ENCODE results near the gene MMP15.
"Not testable (repeated sequence)": the region's sequence is repeated elsewhere in the genome, so short reads cannot be mapped to it uniquely, and the experiment has no call there.

The MMP15 gene

DNA sequence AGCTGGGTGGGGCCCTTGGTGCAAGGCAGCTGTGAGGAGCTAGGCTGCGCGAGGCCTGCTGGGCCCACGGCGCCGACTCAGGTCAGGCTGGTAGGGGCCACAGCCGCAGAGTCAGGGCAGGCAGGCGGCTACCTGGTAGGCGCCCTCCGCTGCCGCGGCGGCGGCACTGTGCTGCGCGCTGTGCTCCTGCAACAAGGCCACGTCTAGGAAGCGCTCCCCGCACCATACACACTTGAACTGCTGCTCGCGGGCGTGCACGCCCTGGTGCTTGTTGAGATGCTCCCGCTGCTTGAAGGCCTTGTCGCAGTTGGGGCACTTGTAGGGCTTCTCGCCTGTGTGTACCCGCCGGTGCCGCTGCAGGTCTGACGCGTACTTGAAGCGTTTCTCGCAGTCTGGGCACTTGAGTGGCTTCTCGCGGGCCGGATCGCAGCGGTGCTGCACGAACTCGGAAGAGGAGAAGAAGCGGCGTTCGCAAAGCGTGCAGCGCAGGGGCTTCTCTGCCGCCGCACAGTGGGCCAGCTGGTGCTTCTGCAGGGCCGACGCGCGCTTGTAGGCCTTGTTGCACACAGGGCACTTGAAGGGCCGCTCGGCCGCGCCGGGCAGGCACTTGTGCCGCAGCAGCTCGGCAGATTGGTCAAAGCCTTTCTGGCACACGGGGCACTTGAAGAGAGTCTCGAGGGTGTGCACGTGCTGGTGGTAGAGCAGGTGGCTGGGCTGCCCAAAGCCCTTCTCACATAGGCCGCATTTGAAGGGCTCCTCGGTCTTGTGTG, 29.0 kb upstream of the MMP15 start:
- DNase-seq (ENCODE audit: low read depth in 3 of 3) = no peak

DNA sequence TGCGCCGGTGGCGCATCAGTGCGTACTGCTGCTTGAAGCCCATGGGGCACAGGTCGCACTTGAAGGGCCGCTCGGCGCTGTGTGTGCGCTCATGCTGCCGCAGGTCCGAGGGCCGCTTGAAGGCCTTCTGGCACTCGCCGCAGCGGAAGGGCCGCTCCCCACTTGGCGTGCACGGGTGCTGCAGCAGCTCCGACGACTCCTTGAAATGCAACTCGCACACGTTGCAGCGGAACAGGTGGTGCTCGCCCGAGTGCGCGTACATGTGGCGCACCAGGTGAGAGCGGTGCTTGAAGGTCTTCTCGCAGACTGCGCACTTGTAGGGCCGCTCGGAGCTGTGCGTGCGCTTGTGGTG, 28.4 kb upstream of the MMP15 start:
- no peak for DNase-seq (ENCODE audit: low read depth in 3 of 3)

DNA sequence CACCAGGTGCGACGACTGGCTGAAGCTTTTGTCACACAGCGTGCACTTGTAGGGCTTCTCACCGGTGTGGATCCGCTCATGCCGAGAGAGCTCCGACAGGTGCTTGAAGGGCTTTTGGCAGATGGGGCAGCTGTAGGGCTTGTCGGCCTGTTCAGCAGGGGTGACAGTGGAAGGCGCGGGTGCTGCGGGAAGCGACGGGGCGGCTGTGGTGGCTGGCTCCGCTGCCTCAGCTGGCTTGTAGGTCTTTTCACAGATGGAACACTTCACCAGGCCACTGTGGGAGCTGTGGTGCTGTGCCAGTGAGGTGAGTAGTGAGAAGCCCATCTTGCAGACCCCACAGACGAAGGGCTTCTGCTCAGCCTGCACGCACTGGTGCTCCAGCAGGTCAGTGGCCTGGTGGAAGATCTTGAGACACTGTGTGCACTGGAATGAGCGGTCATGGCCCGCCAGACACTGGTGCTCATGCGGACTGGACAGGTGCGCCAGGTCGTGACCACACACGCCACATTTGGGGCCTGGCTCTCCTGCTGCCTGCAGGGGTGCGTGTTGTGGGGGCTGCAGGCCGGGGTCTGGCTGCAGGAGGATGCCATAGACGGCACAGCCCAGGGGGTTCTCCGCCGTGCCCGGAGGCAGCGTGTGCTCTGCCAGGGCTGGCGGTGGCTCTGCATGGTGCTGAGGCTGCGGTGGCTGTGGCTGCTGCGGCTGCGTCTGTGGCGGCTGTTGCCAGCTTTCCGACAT, 27.9 kb upstream of the MMP15 start:
- no peak for DNase-seq (ENCODE audit: low read depth in 3 of 3)

DNA sequence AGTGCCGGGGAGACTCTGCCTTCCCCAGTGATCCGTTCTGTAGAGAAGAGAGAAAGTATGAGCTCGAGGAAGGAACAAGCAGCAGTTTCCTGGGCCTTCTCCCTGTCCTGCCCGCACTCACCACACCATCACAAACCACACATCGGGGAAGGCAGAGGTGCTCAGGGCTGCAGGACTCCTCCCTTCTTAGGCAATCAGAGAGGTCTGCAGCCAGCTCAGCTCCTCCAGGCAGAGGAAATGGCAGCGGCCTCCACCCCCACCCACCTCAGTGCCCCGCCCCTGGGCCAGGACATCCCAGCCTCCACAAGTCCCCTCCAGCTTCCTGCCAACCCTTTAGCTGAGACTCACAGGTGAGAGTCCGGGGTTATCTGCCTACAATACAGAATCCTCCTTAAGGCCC, 27.1 kb upstream of the MMP15 start:
- peak in 1 of 3 donors; percentile 37 for DNase-seq (ENCODE audit: low read depth in 3 of 3)

DNA sequence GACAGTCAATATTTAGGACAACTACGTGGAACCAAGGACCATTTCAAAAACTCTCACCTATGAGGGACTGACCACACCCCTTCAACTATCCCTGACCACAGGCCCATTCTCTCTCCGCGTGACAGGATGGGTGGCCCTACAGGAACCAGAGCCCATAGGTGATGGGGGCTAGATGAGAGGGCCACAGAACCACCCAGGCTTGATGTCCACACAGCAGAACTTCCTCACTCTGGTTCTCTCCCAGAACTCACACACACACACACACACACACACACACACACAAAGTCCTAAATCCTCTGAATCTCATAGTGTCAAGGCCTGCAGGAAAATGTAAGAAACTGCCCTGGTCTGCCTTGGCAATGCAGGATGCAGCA, 26.6 kb upstream of the MMP15 start:
- no peak for DNase-seq (ENCODE audit: low read depth in 3 of 3)

DNA sequence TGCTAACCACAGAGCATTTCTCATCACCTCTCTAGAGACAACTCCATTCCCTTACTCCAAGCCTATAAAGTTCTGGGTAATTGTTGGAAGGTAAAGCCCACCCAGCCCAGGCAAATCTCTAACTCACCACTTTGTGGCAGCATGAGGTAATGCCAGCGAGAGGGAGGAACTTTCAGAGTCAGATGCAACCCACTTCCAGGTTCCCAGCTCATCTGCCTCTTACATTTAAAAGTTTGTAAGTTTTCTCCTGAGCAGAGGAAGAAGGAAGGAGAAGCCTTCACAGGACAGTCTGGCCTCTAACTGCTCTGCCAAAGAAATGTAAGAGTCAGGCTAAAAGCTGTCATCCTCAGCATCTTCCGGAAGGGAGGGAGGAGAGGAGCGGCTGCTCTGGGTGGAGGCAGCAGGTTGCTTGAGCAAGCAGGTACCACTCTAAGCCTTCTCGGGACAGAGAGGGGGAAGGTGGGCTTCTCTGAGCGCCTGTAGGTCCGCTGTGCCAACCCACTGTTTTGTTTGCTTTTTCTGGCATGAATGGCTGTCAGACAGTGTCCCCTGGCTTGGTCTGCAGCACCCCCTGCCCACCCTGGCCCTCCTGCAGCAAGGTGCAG, 26.1 kb upstream of the MMP15 start:
- peak in 1 of 3 donors; percentile 19 for DNase-seq (ENCODE audit: low read depth in 3 of 3)

DNA sequence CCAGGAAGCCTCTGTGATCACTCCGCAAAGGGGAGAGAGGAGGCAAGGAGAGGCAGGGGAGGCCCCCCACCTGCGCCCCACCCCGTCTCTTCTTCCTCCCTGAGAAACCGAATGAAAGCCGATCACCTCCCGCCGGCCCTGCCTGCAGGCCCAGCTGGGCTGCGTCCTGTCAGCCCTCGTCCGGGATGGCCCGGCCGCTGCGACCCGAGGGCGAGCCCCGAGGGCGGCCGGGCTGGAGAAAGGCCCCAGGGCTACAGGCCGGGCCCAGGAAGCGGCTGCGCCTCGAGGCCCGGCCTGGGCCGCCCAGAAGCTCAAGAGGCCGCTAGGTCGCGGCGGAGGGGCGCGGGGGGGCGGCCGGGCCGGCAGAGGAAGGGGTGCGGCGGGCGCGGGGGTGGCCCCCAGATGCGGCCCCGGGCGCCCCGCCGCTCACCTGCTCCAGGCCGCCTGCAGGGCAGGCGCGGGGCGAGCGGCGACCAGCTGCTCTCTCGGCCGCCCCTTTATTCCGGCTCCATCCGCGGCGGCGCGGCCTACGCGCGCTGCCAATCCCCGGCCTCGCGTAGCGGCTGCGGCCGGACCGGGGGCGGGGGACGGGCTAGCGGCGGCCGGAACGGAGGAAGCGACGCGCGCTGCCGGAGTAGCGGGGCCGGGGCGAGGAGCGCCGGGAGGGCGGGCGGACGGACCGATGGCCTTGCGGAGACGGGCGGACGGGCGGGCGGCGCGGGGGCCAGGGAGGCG, 25.4 kb upstream of the MMP15 start, which contains the start of gene ZNF319:
Gene ZNF319, minus strand, starts transcription at position 702 of the 735 bp plus-strand sequence. CDS start 2,407 bp downstream, outside the sequence.
- no peak for DNase-seq (ENCODE audit: low read depth in 3 of 3)

DNA sequence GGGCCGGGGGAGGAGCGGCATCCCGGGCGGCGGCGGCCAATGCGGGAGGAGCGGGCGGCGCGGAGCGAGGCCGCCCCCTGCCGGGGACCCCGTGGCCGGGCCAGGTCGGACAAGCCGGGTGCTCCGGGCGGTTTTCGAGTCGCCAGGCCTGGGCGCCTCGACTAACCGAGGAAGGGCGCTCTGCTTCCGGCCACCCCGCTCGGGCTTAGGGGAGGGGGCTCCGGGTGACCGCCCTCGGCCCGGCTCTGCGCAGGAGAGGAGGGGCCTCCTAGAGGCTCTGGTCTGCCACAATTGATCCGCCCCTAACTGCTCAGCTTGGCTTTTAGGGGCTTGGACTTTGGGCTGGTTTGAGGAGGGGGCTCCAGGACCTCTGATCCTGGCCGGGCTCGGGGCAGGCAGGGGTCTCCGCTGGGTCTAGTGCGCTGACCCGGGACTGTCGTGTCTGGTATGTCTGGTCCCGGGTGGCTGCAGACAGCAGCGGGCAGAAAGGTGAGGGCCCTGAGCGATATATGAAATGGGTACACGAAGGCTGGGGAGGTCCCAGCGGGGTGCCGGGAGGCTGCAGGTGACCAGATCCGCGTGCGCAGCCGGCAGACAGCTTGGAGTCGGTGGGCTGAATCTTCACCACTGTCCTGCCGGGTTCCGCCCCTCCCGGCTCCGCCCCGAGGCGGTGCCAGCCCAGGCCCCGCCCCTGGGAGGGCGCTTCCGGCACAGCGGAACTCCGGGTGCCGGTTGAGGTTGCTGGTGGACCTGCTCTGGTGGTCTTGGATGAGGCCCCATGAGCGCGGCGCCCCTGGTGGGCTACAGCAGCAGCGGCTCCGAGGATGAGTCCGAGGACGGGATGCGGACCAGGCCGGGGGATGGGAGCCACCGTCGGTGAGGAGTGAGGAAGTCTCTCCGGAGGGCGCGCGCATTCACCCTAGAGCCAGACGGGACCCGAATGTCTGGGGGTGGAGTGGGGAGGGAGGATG, 24.6 kb upstream of the MMP15 start, which contains the start of gene USB1:
Gene USB1, plus strand, starts transcription at position 702 of the 971 bp plus-strand sequence. Its CDS starts 77 bp downstream, at position 779.
- DNase-seq (ENCODE audit: low read depth in 3 of 3) = peak; percentile 58 to 77 (median 63)

DNA sequence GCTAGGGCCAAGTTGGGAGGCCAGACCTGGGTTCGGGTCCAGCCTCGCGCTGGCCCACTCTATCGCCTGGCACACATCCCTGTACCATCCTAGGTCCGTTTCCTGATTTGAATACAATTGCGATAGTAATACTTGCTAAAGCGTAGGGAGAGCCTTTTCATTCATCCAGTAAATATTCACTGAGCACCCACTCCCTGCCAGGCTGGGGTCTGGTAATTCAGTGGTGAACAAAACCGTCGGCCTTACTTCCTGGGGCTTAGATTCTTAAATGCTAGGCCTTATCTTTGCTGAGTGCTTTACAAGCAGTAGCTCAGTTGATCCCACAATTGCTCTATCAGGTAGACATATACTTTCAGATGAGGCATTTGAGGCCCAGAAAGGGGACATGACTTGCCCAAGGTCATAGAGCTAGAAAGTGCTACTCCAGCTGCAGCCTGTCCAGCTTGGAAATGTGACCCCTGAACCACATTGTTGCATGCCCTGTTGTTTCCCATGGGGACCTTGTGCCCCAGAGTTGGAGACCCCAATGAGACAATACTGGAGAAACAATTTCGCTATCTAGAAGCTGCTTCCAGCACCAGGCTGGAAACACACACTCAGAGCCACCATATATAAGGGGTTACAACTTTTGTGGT, 23.7 kb upstream of the MMP15 start:
- DNase-seq (ENCODE audit: low read depth in 3 of 3) = no peak

DNA sequence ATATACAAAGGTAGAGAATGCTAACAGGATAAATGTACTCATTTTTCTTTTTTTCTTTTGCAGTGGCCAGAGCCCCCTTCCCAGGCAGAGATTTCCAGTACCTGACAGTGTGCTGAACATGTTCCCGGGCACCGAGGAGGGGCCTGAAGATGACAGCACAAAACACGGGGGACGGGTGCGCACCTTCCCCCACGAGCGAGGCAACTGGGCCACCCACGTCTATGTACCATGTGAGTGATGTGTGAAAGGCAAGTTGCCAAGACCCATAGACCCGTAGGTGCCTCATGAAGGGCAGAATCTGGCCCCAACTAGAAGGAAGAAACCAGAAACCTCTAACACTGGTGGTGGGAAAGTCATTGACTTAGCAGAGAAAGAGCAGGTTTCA, 23.1 kb upstream of the MMP15 start:
- no peak for DNase-seq (ENCODE audit: low read depth in 3 of 3)

DNA sequence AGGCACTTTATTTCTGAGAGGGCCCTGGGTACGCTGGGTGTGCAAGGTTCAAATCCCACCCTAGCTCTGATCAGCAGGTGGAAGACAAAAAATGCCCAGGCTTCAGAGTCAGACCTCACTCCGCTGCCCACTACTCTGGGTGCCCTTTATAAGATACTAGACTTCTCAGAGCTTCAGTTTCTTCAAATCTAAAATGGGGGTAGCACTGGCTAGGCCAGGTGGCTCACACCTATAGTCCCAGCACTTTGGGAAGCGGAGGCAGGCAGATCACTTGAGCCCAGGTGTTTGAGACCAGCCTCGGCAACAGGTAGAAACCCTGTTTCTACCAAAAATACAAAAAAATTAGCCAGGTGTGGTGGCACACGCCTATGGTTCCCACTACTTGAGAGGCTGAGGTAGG, 22.6 kb upstream of the MMP15 start:
- DNase-seq (ENCODE audit: low read depth in 3 of 3) = no peak

DNA sequence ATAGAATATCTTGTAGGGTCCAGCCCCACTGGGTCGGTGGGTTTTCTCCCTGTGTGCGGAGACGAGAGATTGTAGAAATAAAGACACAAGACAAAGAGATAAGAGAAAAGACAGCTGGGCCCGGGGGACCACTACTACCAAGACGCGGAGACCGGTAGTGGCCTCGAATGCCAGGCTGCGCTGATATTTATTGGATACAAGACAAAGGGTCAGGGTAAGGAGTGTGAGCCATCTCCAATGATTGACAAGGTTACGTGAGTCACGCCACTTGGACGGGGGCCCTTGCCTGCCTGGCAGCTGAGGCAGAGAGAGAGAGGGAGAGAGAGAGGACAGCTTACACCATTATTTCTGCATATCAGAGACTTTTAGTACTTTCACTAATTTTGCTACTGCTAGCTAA, 20.8 kb upstream of the MMP15 start:
- not testable (repeated sequence) for DNase-seq (ENCODE audit: low read depth in 3 of 3)

DNA sequence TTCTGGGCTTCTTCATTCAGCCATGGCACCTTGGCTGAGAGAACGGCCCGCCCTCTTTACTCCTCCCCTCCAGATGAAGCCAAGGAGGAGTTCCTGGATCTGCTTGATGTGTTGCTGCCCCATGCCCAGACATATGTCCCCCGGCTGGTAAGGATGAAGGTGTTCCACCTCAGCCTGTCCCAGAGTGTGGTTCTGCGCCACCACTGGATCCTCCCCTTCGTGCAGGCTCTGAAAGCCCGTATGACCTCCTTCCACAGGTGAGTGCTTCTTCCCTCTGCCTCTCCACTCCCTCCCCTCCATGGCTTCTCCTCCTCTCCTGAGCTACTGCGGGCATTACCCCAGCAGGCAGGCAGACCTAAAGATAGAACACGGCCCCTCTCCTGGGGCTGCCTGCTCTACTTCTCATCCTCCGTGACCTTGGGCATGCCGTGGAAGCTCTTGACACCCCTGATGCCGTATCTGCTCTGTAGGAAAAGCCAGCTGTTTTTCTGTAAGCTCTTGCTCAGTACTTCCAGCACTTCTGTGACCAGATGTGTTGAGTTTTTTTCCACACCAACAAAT, 15.6 kb upstream of the MMP15 start:
- DNase-seq (ENCODE audit: low read depth in 3 of 3) = no peak

DNA sequence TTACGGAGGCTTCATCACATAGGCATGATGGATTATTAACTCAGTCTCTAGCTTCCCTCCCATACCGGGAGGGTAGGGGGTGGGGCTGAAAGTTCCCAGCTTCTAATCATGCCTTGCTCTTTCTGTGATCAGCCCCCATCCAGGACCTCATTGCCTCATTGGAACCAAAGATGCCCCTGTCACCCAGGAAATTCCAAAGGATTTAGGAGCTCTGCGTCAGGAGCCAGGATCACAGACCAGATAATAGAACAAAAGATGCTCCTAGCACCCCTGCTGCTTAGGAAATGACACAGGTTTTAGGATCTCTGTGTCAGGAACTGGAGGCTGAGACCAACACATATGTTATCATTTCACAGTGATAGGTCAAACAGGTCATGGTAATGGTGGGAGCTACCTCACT, 14.7 kb upstream of the MMP15 start:
- no peak for DNase-seq (ENCODE audit: low read depth in 3 of 3)

DNA sequence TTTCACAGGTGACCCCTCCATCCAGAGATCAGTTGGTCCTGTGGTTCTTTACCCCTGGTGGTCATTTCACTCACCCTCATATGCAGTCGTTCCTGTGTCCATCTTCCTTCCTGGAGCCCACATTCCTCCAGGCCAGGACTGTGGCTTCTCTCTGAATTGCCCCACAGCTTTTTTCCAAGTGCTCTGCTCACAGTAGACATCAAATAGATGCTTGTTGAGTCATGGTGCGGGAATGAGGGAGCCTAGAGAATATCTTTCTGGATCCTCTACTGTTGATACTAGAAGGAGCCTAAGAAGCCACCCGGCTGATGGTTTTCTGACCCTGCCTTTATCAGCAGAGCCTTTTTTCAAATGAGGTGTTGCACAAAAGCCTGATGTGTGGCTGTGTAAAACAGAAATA, 13.9 kb upstream of the MMP15 start:
- no peak for DNase-seq (ENCODE audit: low read depth in 3 of 3)

DNA sequence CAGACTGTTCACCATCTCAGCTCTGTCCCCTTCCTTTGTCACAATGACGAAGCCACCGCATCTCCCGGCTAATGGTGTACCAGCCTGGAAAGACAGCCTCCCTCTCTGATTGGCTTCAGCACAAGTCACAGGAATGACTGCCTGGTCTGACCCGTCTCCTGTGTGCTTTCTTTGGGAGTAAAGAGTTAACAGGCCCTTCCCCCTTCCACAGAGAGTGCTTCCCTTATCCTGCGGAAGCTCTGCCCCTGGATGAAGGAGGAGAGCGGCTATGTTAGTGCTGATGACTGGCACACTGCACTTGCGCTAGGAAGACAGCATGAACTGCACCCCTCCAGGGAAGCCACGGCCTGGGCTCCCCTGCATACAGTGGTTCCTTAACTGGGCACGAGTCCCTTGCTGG, 13.1 kb upstream of the MMP15 start:
- no peak for DNase-seq (ENCODE audit: low read depth in 3 of 3)

DNA sequence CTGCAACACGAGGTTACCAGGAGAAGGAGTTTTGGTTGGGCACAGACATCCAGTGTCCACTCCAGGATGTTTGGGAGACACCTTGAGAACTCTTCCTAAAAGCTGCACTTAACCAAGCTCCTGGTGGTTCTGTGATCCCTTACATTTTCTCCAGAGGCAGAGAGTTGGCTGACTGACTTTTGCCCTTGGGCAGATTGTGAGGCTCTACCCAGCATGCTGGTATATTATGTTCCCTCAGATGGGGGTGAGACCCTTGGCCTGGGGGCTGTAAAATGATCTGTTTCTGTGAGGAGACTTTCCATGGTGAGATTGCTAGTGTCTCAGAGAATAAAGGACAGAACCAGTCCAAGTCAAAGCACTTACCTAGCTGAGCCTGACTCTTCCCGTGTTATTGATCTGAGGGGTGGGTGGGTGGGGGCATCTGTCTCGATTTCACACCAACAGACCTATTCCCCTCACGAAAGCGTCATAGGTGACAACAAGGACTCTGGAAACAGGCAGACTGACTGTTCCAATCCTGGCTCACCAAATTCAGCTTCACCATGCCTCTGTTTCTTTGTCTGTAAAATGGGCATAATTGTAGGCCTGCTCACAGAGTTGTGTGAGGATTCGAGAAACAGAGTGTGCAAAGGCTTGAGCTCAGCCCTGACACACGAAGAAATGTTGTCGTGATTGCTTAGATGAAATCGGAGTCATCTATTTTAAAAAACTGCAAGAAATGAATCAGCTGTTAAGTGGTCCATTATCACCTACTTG, 12.2 kb upstream of the MMP15 start:
- no peak for DNase-seq (ENCODE audit: low read depth in 3 of 3)

DNA sequence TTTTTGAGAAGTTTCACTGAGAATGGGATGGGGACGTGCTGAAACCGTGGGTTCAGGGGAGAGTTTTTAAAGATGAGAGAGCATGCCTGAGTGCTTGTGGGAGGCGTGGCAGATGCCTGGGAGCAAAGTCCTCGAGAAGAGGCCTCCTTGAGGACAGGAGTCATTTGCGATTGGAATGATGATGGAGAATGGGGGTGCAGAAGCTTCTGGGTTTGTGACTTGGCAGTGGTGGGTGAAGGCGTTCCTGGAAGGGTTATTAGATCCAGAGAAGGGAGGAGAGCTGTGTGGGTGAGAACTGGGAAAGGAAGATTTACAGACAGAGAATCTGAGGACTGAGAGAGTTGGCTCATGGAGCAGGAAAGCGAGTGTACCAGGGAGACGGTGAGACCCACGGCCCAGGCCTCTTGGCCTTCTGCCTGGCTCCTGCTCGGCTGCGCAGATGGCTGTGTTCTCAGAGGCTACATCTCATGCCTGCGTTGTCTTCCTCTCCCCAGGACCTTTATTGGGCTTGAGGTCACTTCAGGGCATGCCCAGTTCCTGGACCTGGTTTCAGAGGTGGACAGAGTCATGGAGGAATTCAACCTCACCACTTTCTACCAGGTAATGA, 8.6 kb upstream of the MMP15 start:
- DNase-seq (ENCODE audit: low read depth in 3 of 3) = no peak

DNA sequence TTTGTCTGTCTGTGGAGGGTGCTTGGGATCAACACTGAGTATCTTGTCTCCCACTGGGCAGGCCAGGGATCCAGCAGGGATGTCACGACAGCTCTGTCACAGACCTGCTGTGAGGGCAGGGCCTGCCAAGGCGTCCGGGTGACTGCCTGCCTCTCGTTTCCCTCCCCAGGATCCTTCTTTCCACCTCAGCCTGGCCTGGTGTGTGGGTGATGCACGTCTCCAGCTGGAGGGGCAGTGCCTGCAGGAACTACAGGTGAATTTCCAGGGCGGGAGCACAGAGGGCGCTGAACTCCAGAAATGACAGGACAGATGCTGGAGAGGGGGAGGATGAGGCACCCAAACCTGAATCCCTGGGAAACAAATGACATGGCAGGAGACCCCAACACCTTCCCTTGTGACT, 6.8 kb upstream of the MMP15 start:
- no peak for DNase-seq (ENCODE audit: low read depth in 3 of 3)

Measured in stimulated activated CD4-positive, alpha-beta T cell treated with anti-CD3 and anti-CD28 coated beads, TNF-alpha, amount 100 ng/mL, for 48 hours (primary cell).